GM19023 (cell line): ENCODE results near the gene GHRH.

Experiments used
- ATAC-seq: cut with Tn5 transposase; IDR thresholded peaks from one replicate; pipeline ENCODE4 v1.9.1; 2021; ENCODE audit warnings: mild to moderate bottlenecking, moderate library complexity; ENCODE audit not compliant: unreplicated experiment

The GHRH gene

GRCh38 chr20:37263686-37264085, 2.1 kb upstream of the GHRH start:
- ATAC-seq = no peak

GRCh38 chr20:37262505-37262904, 891 bp upstream of the GHRH start:
- ATAC-seq = no peak

DNA sequence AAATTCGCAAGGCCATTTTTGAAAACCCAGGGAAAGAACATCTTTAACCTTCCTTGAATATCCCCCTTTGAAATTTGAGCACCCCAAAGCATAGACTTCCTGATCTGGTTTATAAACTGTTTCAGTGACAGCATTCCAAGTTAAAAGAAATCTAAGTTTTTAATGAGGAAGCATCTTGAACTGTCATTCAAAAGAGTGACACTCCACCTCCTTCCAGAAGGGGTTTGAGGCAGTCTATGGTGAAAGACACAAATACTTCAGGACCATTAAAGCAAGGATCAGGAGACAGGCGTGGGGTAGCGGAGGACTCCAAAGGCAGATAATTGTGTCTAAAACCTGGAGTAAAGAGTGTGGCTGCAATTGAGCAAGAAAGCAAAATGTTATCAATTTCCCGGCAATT, 691 bp downstream of the GHRH start:
- ATAC-seq = no peak

- ATAC-seq = no peak
Measured at GRCh38 chr20:37259865-37260264, 1.7 kb downstream of the GHRH start.

DNA sequence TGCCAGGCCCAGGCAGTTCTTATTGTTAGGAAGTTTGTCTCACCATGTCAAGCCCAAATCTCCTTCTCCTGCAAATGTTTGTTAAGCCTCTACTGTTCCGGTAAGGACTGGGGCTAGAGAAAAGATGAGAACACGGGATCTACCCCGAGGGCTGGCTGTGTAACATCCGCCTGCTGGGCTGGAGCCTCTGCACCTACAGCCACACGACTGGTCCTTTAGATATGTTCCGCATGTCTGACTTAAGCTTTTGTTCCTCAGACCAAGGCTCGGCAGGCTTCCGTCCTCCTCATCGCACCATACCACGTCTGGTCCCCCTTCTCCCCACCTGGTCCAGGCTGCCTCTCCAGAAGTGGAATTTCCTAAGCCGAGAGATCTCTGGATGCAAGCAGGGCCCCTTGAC, 2.6 kb downstream of the GHRH start:
- ATAC-seq = no peak

GRCh38 chr20:37257988-37258387, 3.6 kb downstream of the GHRH start:
- no peak for ATAC-seq

- ATAC-seq = no peak
Measured at GRCh38 chr20:37257530-37257929, 4.1 kb downstream of the GHRH start.

DNA sequence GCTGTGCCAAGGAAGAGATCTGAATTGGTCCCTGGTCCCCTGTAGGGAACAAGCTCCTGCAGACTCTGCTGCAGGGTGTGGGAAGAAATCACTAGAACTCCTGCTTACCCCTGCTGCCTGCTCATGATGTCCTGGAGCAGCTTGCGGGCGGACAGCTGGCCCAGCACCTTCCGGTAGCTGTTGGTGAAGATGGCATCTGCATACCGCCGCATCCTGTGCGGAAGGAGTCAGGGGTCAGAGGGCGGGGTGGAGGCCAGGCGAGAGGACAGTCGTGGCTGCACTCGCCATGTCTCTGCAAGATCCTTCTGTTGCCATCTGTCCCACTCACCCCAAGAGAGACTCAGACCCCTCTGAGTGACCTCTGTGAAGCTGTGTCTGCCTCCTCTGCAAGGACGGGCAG, 5.3 kb downstream of the GHRH start:
- ATAC-seq = no peak

- no peak for ATAC-seq
Measured at GRCh38 chr20:37254114-37254878, 7.3 kb downstream of the GHRH start.

GRCh38 chr20:37253087-37253486, 8.5 kb downstream of the GHRH start:
- no peak for ATAC-seq

GRCh38 chr20:37251825-37252477, 9.7 kb downstream of the GHRH start:
- no peak for ATAC-seq

DNA sequence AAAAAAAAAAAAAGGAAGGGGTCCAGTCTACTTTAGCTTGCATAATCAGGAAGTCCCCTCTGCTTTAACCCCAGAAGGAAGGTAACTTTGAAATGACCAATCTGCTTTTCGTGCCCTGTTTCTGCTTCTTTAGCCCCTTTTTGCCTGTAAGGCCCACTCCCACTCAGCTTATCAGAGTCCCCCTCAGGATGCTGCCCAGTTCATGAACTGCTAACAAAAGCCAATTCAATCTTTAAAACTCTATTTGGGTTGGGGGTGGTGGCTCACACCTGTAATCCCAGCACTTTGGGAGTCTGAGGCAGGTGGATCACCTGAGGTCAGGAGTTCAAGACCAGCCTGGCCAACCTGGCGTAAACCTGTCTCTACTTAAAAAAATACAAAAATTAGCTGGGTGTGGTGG, 12.3 kb downstream of the GHRH start:
- no peak for ATAC-seq

- no peak for ATAC-seq
Measured at GRCh38 chr20:37247547-37247946, 14.1 kb downstream of the GHRH start.

- no peak for ATAC-seq
Measured at GRCh38 chr20:37246736-37247135, 14.9 kb downstream of the GHRH start.

DNA sequence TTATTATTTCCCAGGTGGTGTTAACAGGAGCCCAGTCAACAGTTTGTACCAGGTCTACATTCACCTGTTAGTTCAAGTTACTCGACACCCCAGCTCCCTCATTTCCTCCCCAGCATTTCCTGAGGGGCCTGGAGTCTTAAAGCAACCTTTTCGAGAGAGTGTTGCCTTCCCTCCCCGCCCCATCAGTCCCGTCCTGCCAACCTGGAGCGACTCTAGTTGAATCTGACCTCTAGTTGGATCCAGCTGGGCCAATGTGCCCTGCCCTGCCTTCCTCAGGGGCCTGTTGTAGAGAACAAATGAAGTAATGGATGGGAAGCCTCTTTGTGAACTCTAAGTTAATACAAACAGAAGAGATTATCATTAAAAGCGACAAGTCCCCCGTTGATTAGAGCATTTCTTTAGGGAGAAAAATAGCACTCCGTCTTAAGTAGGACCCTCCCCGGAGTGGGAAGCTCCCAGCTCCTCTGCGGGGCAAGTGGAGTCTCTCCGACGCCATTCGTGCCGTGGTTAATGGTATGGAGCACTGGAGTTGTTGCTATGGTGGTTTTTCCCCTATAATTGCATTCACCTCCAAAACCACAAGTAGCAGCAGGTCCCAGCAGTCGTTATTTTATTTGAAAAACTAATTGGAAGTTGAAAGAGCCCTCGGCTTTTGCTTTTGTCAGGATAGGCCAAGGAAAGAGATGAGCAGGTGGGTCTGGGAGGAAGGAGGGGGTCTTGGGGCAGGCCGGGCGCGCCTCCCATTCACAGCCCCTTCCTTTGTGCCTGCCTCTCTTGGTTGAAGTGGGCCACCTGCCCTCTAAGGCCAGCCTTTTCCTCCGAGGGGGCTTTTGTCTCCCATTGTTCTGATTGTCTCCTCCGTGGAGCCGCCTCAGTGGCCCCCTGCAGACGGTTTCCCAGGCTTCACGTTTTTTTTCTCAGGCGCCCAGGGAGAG, 16.1 kb downstream of the GHRH start:
- no peak for ATAC-seq

- ATAC-seq = no peak
Measured at GRCh38 chr20:37244572-37244957, 17.0 kb downstream of the GHRH start.

- no peak for ATAC-seq
Measured at GRCh38 chr20:37243937-37244571, 17.6 kb downstream of the GHRH start.

- no peak for ATAC-seq
Measured at GRCh38 chr20:37243076-37243936, 18.3 kb downstream of the GHRH start.

DNA sequence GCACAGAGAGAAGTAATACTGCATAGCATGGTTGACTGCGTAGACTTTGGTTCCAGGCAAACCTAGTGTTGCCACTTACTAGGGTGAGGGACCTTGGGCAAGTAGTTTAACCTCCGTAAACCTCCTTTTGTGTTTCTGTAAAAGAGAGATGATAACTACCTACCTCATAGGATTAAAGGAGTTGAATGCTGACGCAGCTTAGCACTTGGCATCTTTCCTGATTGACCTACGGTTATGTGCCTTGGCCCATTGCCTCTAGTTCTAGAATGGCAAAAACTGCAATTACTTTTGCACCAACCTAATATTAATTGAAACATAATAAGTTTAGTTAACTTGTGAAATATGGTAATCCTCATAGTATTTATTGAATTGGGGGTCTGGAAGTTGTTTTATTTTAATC, 19.1 kb downstream of the GHRH start:
- ATAC-seq = no peak
